DMS53 treated with DMSO at 0.1 percent for 48 hours (cell line): ENCODE data around the gene MYO16.
"Not testable (repeated sequence)": the region's sequence is repeated elsewhere in the genome, so short reads cannot be mapped to it uniquely, and the experiment has no call there.

Experiments
- DNase-seq: peaks from one replicate; lab custom pipeline; 2025; ENCODE audit not compliant: unreplicated experiment; lab: John Stamatoyannopoulos, UW

Gene MYO16

GRCh38 chr13:108967371-108967770, 338.0 kb downstream of the MYO16 start:
- no peak for DNase-seq

- DNase-seq: no peak
These were observed 339.2 kb downstream of the MYO16 start for GRCh38 chr13:108968566-108968965.

- DNase-seq: no peak
These were observed 345.3 kb downstream of the MYO16 start for GRCh38 chr13:108974686-108975085.

- DNase-seq: no peak
These were observed 350.8 kb downstream of the MYO16 start for GRCh38 chr13:108980237-108980636.

- no peak for DNase-seq
These were observed 352.0 kb downstream of the MYO16 start for GRCh38 chr13:108981407-108981806.

- no peak for DNase-seq
These were observed 353.9 kb downstream of the MYO16 start for GRCh38 chr13:108983273-108983672.

GRCh38 chr13:108984251-108984920, 355.0 kb downstream of the MYO16 start:
- no peak for DNase-seq

GRCh38 chr13:108985166-108985565, 355.8 kb downstream of the MYO16 start:
- no peak for DNase-seq

- no peak for DNase-seq
These were observed 358.1 kb downstream of the MYO16 start for GRCh38 chr13:108987517-108987916.

GRCh38 chr13:108987944-108988343, 358.5 kb downstream of the MYO16 start:
- DNase-seq: no peak

- not testable (repeated sequence) for DNase-seq
These were observed 362.0 kb downstream of the MYO16 start for GRCh38 chr13:108991416-108991815.

GRCh38 chr13:108993346-108993745, 363.9 kb downstream of the MYO16 start:
- DNase-seq: no peak

GRCh38 chr13:108996430-108996829, 367.0 kb downstream of the MYO16 start:
- no peak for DNase-seq

GRCh38 chr13:109000207-109000606, 370.8 kb downstream of the MYO16 start:
- no peak for DNase-seq

- DNase-seq: no peak
These were observed 373.5 kb downstream of the MYO16 start for GRCh38 chr13:109002934-109003333.

- DNase-seq: no peak
These were observed 378.5 kb downstream of the MYO16 start for GRCh38 chr13:109007946-109008345.

- DNase-seq: no peak
These were observed 380.3 kb downstream of the MYO16 start for GRCh38 chr13:109009756-109010155.

- no peak for DNase-seq
These were observed 381.5 kb downstream of the MYO16 start for GRCh38 chr13:109010912-109011311.

- DNase-seq: no peak
These were observed 382.7 kb downstream of the MYO16 start for GRCh38 chr13:109012115-109012514.

- no peak for DNase-seq
These were observed 392.1 kb downstream of the MYO16 start for GRCh38 chr13:109021558-109021957.

GRCh38 chr13:109024611-109025010, 395.2 kb downstream of the MYO16 start:
- no peak for DNase-seq

- no peak for DNase-seq
These were observed 396.9 kb downstream of the MYO16 start for GRCh38 chr13:109026266-109026665.

GRCh38 chr13:109028624-109029023, 399.2 kb downstream of the MYO16 start:
- no peak for DNase-seq
